ENCODE data around the gene TNNT3. TPM values are rescaled to one million over a fixed set of nuclear protein-coding genes. Genes with fewer than 3 reads are reported as not detected.

TNNT3 gene
- total RNA-seq, 1 experiment from 2014 or later = not detected

DNA sequence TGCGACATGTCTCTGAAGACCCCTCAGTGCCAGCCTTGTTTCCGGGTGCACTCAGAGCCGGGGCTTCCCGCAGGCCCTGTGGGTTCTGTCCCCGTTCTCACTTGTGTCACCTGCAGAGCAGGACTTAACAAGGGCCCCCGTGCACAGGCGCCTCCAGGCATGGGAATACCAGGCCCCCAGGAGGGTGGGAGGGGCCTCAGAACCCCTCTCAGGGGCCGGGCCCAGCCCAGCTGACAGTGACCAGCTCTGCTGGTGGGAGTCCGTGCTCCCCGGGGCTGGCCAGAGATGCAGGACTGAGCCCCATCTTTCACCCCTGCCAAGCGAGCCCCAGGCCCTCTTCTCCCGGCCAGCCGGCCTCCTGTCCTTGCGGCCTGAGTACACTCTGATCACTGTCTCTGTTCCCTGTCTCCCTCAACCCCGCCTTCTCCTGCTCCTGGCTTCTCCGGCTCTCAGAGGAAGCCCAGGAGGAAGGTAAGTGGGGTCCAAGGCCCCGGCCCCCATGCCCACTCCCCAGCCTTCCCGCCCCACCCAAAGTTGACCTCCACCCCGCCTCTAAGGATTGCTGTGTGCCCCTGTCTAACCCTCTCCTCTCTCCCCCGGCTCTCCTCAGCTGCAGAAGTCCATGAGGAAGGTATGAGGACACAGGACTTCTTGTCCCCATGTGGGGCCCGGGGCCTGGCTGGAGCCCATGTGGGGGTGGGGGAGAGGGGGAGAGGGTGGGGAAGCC is 5.3 kb downstream of the TNNT3 start:
- H3K27ac ChIP-seq (ENCODE audit: low read depth, low read length, poor library complexity, severe bottlenecking) = no peak overlapping the region
- no peak for DNase-seq (ENCODE audit: low spot score)
- POLR2A ChIA-PET (ENCODE audit: low non-redundant PET) = no interaction called here
- TF ChIP-seq EZH2 (IDR thresholded peaks at IDR 0.05; ENCODE audit: borderline replicate concordance, low read depth, low read length, poor library complexity, severe bottlenecking) = no peak
- TF ChIP-seq, protein P1, sequence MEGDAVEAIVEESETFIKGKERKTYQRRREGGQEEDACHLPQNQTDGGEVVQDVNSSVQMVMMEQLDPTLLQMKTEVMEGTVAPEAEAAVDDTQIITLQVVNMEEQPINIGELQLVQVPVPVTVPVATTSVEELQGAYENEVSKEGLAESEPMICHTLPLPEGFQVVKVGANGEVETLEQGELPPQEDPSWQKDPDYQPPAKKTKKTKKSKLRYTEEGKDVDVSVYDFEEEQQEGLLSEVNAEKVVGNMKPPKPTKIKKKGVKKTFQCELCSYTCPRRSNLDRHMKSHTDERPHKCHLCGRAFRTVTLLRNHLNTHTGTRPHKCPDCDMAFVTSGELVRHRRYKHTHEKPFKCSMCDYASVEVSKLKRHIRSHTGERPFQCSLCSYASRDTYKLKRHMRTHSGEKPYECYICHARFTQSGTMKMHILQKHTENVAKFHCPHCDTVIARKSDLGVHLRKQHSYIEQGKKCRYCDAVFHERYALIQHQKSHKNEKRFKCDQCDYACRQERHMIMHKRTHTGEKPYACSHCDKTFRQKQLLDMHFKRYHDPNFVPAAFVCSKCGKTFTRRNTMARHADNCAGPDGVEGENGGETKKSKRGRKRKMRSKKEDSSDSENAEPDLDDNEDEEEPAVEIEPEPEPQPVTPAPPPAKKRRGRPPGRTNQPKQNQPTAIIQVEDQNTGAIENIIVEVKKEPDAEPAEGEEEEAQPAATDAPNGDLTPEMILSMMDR (conservative IDR thresholded peaks at IDR 0.05; ENCODE audit: low read depth, low read length) = no peak
- H3K9me3 ChIP-seq (ENCODE audit: low read depth, low read length, poor library complexity, severe bottlenecking) = no peaks in the 10 kb centered on the region
- no peaks in the 10 kb centered on the region for H3K4me1 ChIP-seq (ENCODE audit: insufficient read depth, low read length, poor library complexity, severe bottlenecking)
- H3K27me3 ChIP-seq (replicated peaks; ENCODE audit: insufficient read depth, low read depth, low read length, poor library complexity) = no peaks in the 10 kb centered on the region
- no TSS peak for BruUV-seq (replicated peaks)
- H3K4me3 ChIP-seq (ENCODE audit: low read depth, low read length, poor library complexity, severe bottlenecking) = no peak overlapping the region
- no peaks in the 10 kb centered on the region for H3K36me3 ChIP-seq (ENCODE audit: insufficient read depth, low read length, poor library complexity, severe bottlenecking)
- intact Hi-C loops (cut with micrococcal nuclease; ENCODE audit: unreplicated experiment) = loop anchor here (5.0 kb wide), 1 partner anchor 43 kb away; no protein-coding TSS in a partner anchor
- CTCF ChIA-PET = no interaction called here

DNA sequence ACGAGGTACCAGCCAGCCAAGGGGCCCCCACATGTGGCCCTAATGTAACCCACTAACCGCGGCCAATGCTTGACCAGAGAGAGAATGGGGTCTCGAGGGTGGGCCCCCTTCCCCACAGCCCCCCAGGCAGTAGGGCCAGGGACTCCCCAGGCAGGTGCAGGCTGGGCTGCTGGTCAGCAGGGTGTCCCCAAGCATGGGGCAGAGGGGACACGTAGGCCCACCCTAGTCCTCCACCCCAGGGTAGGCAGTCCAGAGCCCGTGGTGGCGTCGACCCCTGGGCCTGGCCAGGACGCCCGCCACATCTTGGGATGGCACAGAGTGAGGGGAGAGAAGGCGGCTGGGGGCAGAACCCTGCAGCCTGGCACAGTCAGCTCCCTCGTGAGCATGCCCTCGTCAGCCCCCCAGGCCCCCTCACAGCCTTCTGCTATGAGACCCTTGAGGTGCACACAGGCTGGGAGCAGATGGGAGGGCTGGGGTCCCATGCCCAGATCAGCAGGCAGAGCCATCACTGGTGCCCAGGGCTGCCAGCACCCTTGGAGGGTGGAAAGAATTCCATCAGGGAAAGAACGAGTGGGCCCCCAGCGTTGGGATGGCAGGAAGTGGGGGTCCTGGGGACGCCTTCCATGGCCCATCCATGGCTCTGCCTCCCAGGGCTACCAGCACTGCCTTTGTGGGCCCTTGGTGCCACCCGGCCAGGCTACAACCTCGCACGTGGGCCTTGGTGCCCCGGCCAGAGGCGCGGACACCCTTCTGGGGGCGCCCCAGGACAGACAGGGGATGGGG is 6.1 kb downstream of the TNNT3 start:
- Histone ChIP-seq H3K27ac (ENCODE audit: low read depth, low read length, poor library complexity, severe bottlenecking) (no peak overlapping the region), H3K4me1 (ENCODE audit: insufficient read depth, low read length, poor library complexity, severe bottlenecking) (no peaks in the 10 kb centered on the region), H3K36me3 (ENCODE audit: insufficient read depth, low read length, poor library complexity, severe bottlenecking) (no peaks in the 10 kb centered on the region), H3K4me3 (ENCODE audit: low read depth, low read length, poor library complexity, severe bottlenecking) (no peak overlapping the region), H3K9me3 (ENCODE audit: low read depth, low read length, poor library complexity, severe bottlenecking) (no peaks in the 10 kb centered on the region), H3K27me3 (replicated peaks; ENCODE audit: insufficient read depth, low read depth, low read length, poor library complexity) (no peaks in the 10 kb centered on the region)
- ChIA-PET POLR2A (ENCODE audit: low non-redundant PET) (no interaction called here), CTCF (no interaction called here)
- DNase-seq (ENCODE audit: low spot score) = no peak
- intact Hi-C loops (cut with micrococcal nuclease; ENCODE audit: unreplicated experiment) = no loop called here
- TF ChIP-seq, protein P1 (conservative IDR thresholded peaks at IDR 0.05; ENCODE audit: low read depth, low read length) = no peak
- no peak for TF ChIP-seq EZH2 (IDR thresholded peaks at IDR 0.05; ENCODE audit: borderline replicate concordance, low read depth, low read length, poor library complexity, severe bottlenecking)
- BruUV-seq (replicated peaks) = no TSS peak

DNA sequence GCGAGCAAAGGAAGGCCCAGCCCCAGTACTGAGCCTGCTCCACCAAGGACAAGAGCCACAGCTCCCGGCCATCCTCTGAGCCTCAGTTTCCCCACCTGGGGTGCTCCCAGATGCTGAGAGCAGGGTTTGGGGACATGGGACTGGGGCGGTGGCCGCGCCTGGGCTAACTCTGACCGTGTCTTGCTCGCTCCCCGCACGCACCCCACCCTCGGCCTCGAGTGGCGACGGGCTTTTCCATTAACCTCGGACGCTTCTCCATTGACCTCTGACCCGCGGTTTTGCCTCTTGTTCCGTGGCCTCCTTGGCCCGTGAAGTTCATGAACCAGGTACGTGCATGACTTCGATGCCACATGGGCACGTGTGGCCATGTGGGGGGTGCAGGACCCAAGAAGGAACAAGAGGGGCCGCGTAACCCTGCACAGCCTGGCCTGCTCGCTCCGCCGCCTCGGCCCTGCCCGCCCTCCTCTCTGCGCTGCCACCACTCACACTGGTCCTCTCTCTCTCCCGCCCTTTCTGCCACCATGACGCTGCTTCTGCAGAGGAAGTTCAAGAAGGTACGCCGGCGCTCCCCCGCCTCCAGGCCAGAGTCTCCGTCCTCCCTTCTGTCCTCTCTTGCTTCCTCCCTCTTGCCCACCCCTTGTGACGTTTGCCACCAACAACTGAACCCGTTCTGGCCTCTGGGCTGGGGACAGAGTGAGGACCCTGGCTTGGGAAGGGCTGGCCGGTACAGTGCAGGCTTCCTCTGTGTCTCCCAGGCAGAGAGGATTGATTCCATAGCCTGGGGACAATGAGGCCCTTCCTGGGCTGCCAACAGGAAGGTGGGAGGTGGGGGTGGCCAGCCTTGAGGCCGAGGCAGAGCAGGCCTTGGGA is 6.9 kb downstream of the TNNT3 start:
- Histone ChIP-seq H3K9me3 (ENCODE audit: low read depth, low read length, poor library complexity, severe bottlenecking) (no peaks in the 10 kb centered on the region), H3K27ac (ENCODE audit: low read depth, low read length, poor library complexity, severe bottlenecking) (no peak overlapping the region), H3K27me3 (replicated peaks; ENCODE audit: insufficient read depth, low read depth, low read length, poor library complexity) (no peaks in the 10 kb centered on the region), H3K36me3 (ENCODE audit: insufficient read depth, low read length, poor library complexity, severe bottlenecking) (no peaks in the 10 kb centered on the region), H3K4me1 (ENCODE audit: insufficient read depth, low read length, poor library complexity, severe bottlenecking) (no peaks in the 10 kb centered on the region), H3K4me3 (ENCODE audit: low read depth, low read length, poor library complexity, severe bottlenecking) (no peak overlapping the region)
- BruUV-seq (replicated peaks) = no TSS peak
- ChIA-PET POLR2A (ENCODE audit: low non-redundant PET) (no interaction called here), CTCF (no interaction called here)
- DNase-seq (ENCODE audit: low spot score) = no peak
- intact Hi-C loops (cut with micrococcal nuclease; ENCODE audit: unreplicated experiment) = no loop called here
- no peak for TF ChIP-seq EZH2 (IDR thresholded peaks at IDR 0.05; ENCODE audit: borderline replicate concordance, low read depth, low read length, poor library complexity, severe bottlenecking)
- TF ChIP-seq, protein P1 (conservative IDR thresholded peaks at IDR 0.05; ENCODE audit: low read depth, low read length) = no peak

Data from A673 (cell line).